Astrocyte of the spinal cord (primary cell): ENCODE data around the gene MILR1.

Source experiments
- DNase-seq: peaks from one replicate; pipeline ENCODE4 v3.0.0; 2011; ENCODE audit warnings: low read depth, low spot score
- H3K4me3 ChIP-seq: 2 replicates; pipeline ENCODE4 v1.5.1; 2011; ENCODE audit warnings: low read depth, mild to moderate bottlenecking, low read length, moderate library complexity
- CTCF ChIP-seq: IDR thresholded peaks from 2 replicates; pipeline ENCODE4 v1.5.1; 2012; ENCODE audit warnings: low read depth, mild to moderate bottlenecking, low read length, inconsistent platforms
- in situ Hi-C: cut with HindIII; loops from 2 replicates; pipeline ENCODE4 v1.10.0; 2017; ENCODE audit warnings: low sequenced_read_pairs

Gene MILR1

GRCh38 chr17:64500862-64501765 lies 52.2 kb downstream of the MILR1 start:
- TF ChIP-seq CTCF: no peak
- in situ Hi-C loops: no loop called here
- no peak overlapping the region for H3K4me3 ChIP-seq
- no peak for DNase-seq

GRCh38 chr17:64502021-64502420 lies 53.1 kb downstream of the MILR1 start:
- DNase-seq: no peak
- H3K4me3 ChIP-seq: no peak overlapping the region
- in situ Hi-C loops: no loop called here
- TF ChIP-seq CTCF: no peak

GRCh38 chr17:64502809-64503208 lies 53.9 kb downstream of the MILR1 start:
- TF ChIP-seq CTCF: no peak
- DNase-seq: no peak
- in situ Hi-C loops: no loop called here
- no peak overlapping the region for H3K4me3 ChIP-seq

GRCh38 chr17:64503341-64503740 lies 54.4 kb downstream of the MILR1 start:
- TF ChIP-seq CTCF: no peak
- no peak overlapping the region for H3K4me3 ChIP-seq
- in situ Hi-C loops: no loop called here
- DNase-seq: no peak

DNA sequence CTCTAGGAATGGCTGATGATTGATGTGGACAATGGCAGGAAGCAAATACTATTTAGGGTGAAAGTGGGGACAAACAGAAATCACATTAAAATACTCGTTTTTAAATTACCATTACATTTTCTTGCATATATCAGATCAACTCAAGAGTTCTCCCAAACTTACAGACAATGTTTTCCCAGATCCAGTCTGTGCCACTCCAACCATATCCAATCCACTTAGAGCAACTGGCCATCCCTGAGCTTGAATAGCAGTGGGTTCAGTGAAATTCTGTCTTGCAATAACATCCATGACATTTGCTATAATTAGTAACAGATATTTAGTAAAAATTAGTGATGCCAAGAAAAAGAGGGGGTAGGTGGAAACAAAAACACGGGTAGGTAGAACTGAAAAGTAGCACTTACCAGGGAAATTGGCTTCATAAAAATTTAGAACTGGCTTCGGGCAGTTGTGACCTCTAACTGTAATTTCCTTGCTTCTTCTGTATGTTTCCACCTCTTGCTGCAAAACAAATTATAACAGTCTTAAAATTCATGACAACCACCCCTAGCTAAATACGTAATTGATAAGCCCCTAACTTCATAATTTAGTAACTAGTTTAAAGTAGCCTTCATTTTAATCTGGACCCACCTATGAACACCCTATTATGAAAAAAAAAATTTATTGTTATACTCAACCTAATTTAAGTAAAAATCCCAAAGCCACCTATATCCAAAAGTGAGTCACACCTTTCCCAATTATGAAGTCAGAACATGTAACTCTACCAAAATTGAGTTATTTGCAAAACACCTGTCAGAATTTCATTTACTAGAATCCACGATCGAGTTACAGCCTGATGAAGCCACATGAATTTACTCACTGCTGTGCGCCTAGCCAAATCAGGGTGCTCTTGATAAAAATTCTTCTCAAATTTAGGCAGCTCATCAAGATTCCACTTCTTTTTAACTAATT lies 55.2 kb downstream of the MILR1 start:
- peak overlapping the region; percentile 98 for H3K4me3 ChIP-seq
- no peak for DNase-seq
- TF ChIP-seq CTCF: no peak
- in situ Hi-C loops: no loop called here

- in situ Hi-C loops: no loop called here
- TF ChIP-seq CTCF: no peak
- DNase-seq: no peak
- H3K4me3 ChIP-seq: peak overlapping the region; percentile 98
These were observed 55.9 kb downstream of the MILR1 start for GRCh38 chr17:64504769-64505339.
